Measurements from ENCODE around the gene AIF1L.

DNA sequence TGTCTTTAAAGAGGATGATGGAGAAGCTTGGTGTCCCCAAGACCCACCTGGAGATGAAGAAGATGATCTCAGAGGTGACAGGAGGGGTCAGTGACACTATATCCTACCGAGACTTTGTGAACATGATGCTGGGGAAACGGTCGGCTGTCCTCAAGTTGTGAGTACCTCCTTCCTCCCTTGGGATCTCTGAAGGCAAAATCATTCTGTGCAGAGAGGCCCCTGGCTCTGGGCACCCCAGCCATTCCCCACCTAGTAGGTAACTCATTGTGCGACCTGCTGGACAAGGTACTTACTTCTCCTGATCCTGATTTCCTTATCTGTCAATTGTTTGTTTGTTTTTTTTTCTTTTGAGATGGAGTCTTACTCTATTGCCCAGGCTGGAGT lies 21.4 kb downstream of the AIF1L start:
- TF ChIP-seq, protein P1, sequence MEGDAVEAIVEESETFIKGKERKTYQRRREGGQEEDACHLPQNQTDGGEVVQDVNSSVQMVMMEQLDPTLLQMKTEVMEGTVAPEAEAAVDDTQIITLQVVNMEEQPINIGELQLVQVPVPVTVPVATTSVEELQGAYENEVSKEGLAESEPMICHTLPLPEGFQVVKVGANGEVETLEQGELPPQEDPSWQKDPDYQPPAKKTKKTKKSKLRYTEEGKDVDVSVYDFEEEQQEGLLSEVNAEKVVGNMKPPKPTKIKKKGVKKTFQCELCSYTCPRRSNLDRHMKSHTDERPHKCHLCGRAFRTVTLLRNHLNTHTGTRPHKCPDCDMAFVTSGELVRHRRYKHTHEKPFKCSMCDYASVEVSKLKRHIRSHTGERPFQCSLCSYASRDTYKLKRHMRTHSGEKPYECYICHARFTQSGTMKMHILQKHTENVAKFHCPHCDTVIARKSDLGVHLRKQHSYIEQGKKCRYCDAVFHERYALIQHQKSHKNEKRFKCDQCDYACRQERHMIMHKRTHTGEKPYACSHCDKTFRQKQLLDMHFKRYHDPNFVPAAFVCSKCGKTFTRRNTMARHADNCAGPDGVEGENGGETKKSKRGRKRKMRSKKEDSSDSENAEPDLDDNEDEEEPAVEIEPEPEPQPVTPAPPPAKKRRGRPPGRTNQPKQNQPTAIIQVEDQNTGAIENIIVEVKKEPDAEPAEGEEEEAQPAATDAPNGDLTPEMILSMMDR (IDR thresholded peaks at IDR 0.05) = no peak
- no peak for TF ChIP-seq POLR2A (IDR thresholded peaks at IDR 0.05)
